ENCODE data around the gene KNTC1.
"Not testable (repeated sequence)": the region's sequence is repeated elsewhere in the genome, so short reads cannot be mapped to it uniquely, and the experiment has no call there.

The KNTC1 gene

GRCh38 chr12:122558745-122559641, 31.9 kb downstream of the KNTC1 start:
- DNase-seq (ENCODE audit: low spot score) = no peak

DNA sequence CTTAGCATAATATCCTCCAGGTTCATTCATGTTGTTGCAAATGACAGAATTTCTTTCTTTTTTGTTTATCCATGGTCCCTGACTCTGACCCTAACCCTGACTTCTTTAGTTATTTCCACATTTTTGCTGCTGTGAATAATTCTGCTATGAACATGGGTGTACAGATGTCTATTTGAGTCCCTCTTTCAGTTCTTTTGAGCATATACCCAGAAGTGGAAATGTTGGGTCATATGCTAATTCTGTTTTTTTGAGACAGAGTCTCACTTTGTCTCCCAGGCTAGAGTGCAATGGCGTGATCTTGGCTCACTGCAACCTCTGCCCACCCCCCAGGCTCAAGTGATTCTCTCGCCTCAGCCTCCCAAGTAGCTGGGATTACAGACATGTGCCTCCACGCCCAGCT, 33.1 kb downstream of the KNTC1 start:
- no peak for DNase-seq (ENCODE audit: low spot score)

DNA sequence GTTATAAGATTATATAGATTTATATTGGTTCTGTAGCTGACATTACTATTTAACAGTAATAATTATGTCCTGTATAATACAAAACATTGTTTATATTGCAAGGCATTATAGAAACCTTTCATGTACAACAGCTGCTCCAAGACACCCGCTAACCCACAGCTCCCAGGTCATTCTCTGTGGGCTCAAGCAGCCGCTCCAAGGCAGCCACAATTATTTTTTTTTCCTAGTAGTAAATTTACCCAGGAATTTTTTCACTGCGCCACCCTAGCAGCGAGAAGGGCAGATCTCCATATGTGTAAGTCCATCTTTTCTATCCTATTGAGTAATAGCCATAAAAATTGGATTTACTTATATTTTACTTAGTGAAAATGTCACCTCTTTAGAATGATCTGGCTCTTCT, 36.3 kb downstream of the KNTC1 start:
- no peak for DNase-seq (ENCODE audit: low spot score)

- DNase-seq (ENCODE audit: low spot score) = not testable (repeated sequence)
Observed at GRCh38 chr12:122566816-122567215, 39.8 kb downstream of the KNTC1 start.

DNA sequence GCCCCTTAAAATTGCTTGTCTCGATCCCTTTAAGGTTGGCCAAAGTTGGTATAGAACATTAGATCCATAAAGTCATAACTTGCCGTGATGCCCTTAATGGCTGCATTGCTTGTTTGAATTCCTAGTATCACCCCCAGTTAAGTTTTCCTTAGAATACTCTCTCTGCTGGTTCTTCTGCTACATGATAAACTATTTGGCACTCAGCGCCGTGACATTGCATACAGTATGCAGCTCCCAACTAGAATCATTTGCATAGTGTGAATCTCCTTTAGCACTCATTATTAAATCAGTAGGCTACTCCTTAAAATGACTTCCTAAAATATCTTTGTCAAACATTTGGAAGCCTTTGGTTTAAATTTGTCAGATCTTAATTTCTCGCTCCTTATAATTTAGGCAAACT, 42.2 kb downstream of the KNTC1 start:
- no peak for DNase-seq (ENCODE audit: low spot score)

GRCh38 chr12:122570006-122570405, 43.0 kb downstream of the KNTC1 start:
- not testable (repeated sequence) for DNase-seq (ENCODE audit: low spot score)

GRCh38 chr12:122571821-122572220, 44.8 kb downstream of the KNTC1 start:
- no peak for DNase-seq (ENCODE audit: low spot score)

- DNase-seq (ENCODE audit: low spot score) = not testable (repeated sequence)
Observed at GRCh38 chr12:122583294-122583693, 56.2 kb downstream of the KNTC1 start.

GRCh38 chr12:122584177-122584863, 57.3 kb downstream of the KNTC1 start:
- no peak for DNase-seq (ENCODE audit: low spot score)

GRCh38 chr12:122590990-122591389, 63.9 kb downstream of the KNTC1 start:
- DNase-seq (ENCODE audit: low spot score) = no peak

DNA sequence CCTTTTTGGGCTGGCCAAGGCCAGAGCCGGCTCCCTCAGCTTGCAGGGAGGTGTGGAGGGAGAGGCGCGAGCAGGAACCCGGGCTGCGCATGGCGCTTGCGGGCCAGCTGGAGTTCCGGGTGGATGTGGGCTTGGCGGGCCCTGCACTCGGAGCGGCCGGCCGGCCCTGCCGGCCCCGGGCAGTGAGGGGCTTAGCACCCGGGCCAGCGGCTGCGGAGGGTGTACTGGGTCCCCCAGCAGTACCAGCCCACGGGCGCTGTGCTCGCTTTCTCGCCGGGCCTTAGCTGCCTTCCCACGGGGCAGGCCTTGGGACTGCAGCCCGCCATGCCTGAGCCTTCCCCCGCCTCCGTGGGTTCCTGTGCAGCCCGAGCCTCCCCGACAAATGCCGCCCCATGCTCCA, 64.9 kb downstream of the KNTC1 start:
- not testable (repeated sequence) for DNase-seq (ENCODE audit: low spot score)

DNA sequence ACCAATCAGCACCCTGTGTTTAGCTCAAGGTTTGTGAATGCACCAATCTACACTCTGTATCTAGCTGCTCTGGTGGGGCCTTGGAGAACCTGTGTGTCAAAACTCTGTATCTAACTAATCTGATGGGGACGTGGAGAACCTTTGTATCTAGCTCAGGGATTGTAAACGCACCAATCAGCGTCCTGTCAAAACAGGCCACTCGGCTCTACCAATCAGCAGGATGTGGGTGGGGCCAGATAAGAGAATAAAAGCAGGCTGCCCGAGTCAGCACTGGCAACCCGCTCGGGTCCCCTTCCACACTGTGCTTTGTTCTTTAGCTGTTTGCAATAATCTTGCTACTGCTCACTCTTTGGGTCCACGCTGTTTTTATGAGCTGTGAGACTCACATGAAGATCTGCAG, 65.5 kb downstream of the KNTC1 start:
- DNase-seq (ENCODE audit: low spot score) = not testable (repeated sequence)

GRCh38 chr12:122593910-122594309, 66.9 kb downstream of the KNTC1 start:
- DNase-seq (ENCODE audit: low spot score) = no peak

GRCh38 chr12:122596838-122597237, 69.8 kb downstream of the KNTC1 start:
- DNase-seq (ENCODE audit: low spot score) = no peak

DNA sequence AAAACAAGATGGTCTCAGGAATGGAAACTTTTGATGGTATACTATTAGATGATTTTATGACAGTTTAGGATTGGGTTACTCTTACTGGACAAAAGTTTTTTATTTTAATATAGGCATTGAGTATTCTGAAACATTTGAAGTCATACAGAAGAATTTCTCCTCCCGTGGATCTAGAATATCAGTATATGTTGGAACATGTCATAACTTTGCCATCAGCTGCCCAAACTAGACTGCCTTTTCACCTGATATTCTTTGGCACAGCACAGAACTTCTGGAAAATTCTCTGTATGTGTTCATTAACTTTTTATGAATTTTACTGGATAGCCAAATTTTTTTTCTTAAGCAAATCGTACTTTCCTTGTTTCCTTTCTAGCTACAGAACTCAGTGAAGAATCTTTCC, 75.4 kb downstream of the KNTC1 start:
- no peak for DNase-seq (ENCODE audit: low spot score)

DNA sequence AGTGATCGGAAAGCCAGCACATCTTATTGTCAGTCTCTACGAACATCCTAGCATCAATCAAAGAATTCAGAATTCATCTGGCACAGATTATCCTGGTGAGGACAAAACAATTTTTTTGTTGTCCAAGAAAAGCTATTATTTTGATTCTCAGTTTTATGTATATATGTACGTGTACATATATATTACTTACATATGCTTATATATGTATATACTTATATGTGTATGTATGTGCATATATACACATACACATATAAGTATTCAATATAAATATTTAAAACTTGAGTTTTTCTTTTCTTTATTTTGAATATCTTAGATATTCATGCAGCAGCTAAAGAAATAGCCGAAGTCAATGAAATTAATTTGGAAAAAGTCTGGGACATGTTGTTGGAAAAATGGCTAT, 77.9 kb downstream of the KNTC1 start:
- DNase-seq (ENCODE audit: low spot score) = no peak

DNA sequence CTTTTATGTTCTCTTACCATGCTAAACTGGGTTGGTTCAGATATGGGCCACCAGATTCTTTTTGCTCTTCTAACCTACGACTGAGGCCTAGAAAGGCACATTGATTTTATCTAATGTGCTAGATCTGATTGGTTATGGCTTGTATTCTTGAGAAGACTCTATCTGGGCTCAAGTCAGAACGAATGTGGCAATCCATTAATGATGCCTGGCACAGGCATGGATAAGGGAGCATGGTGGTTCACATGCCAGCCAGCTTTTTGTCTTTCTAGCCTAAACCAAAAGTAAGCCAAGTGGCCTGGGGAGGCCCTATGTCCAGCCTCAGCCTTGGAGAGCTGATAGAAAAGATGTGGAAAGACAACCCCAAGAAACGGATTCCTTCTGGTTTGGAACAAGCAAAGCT, 82.7 kb downstream of the KNTC1 start:
- no peak for DNase-seq (ENCODE audit: low spot score)

GRCh38 chr12:122610207-122610606, 83.2 kb downstream of the KNTC1 start:
- DNase-seq (ENCODE audit: low spot score) = no peak

DNA sequence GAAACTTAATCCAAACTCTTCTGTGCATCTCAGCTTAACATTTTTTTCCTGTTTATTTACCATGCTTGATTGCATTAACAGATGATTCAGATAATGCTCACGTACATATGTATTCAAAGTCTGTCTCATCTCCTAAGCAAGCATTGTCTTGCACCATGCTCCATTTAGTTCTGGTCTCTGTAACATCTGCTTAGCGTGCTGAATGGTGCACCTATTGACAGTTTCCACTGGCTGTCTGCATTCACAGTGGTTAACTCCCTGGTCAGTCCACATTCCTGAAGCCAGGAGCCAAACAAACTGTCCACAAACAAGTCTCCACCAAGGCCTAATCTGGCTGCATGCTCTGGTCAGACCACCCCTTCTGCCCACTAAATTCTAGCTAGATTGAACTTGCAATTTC, 83.9 kb downstream of the KNTC1 start:
- no peak for DNase-seq (ENCODE audit: low spot score)

DNA sequence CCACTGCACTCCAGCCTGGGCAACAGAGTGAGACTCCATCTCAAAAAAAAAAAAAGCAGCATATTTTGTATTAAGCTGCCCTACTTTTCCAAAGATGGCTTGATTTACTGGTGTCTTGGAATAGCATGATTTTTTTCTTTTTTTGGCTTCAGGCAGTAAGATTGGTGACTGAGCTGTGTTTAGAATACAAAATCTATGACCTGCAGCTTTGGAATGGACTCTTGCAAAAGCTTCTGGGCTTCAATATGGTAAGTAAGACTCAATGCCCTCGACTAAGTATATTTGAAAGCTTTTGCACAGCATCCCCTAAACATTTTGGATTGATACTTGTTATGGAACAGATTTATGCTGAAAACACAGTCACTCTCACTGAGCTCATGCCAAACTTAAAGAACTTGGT, 87.8 kb downstream of the KNTC1 start:
- DNase-seq (ENCODE audit: low spot score) = no peak

GRCh38 chr12:122615780-122616179, 88.7 kb downstream of the KNTC1 start:
- DNase-seq (ENCODE audit: low spot score) = no peak

GRCh38 chr12:122635471-122635870, 108.4 kb downstream of the KNTC1 start:
- DNase-seq (ENCODE audit: low spot score) = no peak

DNA sequence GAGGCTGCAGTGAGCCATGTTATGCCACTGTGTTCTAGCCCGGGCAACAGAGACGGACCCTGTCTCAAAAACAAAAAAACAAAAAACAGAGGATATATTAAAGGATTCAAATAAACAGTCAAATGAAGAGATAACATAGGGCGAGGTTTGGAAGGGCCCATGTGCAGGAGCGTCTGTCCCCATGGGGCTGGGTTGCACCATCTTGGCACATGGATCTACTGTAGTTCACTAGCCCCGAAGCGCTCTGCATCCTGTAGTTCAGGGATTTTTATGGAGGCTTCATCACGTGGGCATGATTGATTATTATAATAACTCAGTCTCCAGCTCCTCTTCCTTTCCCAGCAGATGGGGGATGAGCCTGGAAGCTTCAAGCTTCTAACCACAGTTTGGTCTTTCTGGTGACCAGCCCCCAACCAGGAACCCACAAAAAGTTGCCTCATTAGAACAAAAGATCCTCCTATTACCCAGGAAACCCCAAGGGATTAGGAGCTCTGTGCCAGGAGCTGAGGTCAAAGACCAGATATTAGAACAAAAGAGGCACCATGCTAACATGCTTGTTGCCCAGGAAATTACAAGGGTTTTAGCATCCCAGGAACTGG, 116.3 kb downstream of the KNTC1 start:
- DNase-seq (ENCODE audit: low spot score) = no peak

Data from putamen (tissue), 1 donor.